Measurements from ENCODE around the gene TBL2.
A peak's percentile ranks its signal among the peaks of the same experiment; 100 is the strongest.
"Not testable (repeated sequence)": the region's sequence is repeated elsewhere in the genome, so short reads cannot be mapped to it uniquely, and the experiment has no call there.

The TBL2 gene

DNA sequence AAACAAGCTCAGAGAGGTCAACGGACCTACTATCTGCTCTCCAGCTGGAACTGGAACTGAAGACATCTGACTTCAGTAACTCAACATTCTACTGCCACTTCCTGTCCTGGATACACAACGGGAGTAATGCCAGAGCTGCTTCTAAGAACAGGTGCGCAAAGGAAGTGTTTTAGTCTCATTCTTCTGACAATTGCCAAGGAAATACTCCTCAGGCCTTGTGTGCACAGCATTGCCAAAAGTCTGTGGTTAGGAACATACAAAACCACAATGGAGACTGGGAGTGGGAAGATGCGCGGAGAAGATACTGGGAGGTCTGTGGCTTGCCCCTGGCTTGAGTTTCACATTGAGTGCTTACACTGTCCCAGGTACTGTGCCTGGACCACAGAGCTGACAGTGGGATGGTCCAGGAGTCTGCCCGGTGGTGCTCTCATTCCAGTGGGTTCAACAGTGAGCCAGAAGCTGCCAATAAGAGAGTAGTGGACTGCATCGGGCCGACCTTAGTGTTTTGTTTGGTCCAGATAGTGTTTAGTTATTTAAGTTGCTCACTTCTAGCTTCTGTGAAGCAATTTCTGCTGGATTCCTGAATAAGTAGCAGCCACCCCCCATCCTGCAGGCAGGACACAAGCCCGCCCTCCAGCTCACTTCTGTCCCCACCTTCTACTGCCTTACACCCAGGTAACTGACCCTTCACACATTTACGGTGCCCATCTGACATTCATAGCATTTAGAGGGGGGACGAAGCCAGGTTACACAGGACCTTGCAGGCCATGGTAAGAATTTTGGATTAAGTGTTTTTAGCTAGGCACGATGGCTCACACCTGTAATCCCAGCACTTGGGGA lies 10.3 kb downstream of the TBL2 start:
- no peak for DNase-seq

DNA sequence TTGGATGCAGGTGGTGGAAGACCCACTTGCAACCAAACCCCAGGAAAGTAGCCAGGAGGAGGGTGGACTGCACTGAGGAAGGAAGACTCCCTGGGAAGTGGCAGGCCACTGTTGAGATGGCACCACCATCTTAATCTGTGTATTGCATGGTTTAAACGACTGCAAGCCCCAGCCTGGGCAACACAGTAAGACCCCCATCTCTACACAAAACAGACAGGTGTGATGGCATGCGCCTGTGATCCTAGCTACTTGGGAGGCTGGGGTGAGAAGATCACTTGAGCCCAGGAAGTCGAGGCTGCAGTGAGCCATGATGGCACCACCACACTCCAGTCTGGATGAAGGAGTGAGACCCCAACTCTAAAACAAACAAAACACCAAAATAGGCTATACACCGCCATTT lies 11.2 kb downstream of the TBL2 start:
- no peak for DNase-seq

DNA sequence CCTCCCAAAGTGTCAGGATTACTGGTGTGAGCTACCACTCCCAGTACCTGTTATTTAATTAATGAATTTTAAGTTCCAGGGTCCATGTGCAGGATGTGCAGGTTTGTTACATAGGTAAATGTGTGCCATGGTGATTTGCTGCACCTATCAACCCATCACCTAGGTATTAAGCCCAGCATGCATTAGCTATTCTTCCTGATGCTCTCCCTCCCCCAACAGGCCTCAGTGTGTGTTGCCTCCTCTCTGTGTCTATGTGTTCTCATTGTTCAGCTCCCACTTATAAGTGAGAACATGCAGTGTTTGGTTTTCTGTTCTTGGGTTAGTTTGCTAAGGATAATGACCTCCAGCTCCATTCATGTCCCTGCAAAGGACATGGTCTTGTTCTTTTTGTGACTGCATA lies 11.9 kb downstream of the TBL2 start:
- not testable (repeated sequence) for DNase-seq

DNA sequence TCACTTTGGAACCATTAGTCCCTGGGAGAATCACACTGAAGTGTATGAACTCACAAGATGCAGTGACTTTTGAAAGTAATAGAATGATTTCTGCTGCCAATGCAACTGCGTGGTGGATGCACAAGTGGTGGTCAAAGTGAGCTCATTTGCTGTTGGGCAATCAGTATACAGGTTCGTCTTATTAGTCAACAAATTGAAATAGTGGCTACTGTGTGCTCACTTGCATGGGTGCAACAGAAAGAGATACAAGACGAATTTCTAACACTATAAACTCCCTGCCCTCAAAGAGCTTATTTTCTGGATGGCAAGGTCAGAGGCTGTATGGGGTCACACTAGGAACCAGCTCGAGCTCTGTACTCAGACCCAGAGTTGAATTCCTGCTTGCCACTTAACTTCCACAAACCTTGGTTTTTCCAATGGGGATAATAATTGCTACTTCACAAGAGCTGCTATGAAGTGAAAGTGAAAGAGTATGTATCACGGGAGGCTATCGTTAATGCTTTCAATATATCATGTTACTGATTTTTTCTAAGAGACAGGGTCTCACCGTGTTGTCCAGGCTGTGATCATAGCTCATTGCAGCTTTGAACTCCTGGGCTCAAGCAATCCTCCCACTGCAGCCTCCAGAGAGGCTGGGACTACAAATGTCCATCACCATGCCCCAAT lies 12.6 kb downstream of the TBL2 start:
- DNase-seq = no peak

DNA sequence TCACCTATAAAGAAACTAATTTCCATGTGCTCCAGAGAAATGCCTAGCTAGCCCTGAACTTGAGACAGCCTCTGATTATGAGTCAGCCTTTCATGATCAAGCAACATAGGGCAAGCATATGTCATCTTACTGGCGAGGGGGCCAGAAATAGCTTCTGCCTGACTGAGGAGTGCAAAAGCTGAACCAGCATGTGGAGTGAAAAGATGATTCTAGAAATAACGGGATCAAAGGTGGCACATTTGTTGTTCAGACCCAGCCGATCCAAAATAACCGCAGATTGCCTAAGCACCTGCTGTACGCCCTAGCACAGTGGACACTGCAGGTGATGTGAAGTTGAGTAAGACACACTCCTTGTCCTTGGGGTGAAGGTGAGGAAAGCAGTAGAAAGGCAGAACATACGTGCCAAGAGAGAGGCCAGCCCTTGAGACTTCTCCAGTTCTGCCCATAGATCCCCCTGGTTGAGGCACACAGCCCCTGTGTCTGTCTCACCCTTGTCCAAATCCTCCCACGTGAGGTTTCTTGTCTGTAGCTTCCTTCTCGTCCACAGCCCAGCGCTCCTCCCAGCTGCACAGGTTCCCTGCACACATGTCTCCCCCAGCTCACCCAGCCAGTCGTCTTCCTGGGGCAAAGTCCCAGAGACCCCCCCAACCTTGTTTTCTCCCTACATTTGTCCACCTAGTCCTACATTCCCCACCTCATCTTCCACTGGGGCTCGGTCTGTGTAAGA lies 18.1 kb downstream of the TBL2 start:
- peak; percentile 28 for DNase-seq

DNA sequence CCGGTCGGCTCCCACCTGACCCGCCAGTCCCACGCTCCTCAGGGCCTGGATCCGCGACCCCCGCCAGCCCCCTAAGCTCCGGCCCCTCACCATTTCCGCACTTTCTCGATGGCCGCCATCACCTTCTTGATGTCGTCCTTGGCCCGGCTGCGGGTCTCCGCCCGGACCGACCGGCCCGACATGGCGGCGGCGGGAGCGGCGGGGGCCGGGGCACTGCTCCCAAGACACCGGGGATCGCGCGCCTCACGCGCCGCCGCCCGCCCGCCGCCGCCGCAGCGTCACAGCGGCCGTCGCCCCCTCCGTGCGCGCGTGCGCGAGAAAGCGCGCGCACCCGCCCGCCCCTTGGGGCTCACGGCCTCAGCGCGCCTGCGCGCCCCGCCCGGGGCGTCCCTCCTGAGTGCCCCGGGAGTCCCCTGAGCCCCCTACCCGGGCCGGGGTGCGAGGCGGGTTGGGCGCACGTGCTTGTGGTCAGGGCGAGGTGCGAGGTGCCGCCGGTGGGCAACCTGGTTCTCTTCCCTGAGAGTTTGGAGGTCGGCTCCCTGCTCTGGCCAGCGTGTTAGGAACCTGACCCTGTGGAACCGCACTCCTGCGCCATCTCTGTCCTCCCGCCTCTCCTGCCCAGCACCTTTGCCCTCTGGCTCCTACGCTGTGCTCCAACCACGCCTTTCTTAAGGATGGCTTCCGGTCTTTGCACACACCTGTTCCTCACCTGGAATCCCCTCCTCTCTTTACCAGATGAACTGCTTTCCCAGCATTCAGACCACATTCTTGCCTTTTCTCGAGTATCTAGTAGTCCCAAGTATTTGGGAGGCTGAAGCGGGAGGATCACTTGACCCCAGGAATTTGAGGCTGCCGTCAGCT lies 20.8 kb downstream of the TBL2 start, which contains the start of gene BCL7B:
BCL7B (minus strand) TSS at position 294 of the 861 bp plus-strand sequence; CDS start at position 182, 112 bp downstream.
- DNase-seq = peak; percentile 72

DNA sequence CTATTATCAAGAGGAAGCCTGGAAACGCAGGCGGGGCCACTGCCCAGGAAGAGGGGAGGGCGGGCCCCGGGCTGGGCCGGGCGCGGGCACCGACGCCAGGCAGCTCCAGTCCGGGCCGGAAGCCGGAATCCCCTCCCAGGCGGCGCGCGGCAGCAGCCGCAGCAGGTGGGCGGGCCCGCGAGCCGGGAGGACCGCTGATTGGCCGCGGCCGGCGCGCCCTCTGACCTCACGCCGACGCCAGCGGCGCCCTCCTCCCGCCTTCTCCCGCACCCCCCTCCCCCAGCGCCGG lies 21.3 kb downstream of the TBL2 start:
- DNase-seq = peak; percentile 90

DNA sequence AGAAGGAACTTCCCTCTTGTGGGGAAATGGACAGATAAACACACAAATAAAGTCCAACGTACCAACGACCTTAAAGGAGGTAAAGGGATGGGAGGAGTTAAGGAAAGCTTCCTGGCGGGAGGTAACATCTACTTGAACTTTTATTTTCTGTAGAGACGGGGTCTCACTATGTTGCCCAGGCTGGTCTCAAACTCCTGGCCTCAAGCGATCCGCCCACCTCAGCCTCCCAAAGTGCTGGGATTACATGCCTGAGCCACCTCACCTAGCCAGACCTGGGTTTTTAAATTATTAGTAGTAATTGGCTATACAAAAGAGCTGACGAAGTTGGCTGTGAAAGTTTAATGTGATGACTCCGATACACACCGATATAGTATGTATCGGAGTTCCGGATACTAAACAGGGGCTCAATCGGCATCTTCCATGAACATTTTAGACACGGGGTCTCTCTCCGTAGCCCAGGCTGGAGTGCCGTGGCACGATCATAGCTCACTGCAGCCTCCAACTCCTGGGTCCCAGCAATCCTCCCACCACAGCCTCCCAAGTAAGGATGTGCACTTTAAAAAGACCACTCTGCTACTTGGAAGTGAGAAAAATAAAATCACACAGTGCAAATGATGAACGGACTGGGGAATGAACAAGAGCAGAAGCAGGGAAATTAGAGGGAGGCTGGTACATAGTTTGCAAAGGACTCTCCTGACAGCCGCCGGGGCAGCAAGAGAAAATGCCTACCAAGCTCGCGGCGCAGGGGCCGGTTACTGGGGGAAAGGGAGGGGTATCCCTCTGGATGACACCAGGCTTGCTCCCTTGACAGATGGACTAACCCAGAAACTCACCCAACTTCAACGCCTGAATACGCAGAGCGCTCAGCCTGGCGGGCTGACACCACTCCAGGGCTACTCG lies 21.9 kb downstream of the TBL2 start:
- no peak for DNase-seq

DNA sequence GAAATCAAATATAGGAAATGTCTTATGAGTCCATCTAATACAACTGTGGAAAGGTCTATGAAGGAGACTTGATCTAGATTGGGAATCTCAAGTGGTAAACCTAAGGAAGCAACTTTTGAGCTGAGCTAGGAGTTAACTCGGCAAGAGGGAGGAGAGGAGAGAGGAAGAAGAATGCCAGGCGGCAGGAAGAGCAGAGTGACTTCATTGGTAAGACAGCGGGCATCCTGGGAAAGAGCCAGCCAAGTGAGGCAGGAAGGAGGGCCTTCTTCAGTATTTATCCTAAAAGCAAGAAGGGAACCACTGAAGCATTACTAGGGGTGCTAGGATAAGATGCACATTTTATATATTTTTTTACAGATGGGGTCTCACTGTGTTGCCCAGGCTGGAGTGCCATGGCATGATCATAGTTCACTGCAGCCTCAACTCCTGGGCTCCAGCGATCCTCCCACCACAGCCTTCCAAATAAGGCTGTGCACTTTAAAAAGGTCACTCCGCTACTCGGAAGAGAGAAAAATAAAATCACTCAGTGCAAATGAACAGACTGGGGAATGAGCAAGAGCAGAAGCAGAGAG lies 22.9 kb downstream of the TBL2 start:
- DNase-seq = no peak

DNA sequence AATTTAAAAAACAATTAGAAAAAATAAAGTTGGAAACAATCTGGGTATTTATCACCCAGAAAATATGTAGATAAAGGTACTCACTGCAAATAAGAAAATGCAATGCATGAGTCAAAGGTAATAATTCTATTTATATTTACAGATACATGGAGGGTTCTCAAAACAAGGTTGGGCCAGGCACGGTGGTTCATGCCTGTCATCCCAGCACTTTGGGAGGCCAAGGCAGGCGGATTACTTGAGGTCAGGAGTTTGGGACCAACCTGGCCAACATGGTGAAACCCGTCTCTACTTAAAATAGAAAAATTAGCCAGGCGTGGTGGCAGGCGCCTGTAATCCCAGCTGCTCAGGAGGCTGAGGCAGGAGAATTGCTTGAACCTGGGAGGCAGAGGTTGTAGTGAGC lies 28.3 kb downstream of the TBL2 start:
- not testable (repeated sequence) for DNase-seq

DNA sequence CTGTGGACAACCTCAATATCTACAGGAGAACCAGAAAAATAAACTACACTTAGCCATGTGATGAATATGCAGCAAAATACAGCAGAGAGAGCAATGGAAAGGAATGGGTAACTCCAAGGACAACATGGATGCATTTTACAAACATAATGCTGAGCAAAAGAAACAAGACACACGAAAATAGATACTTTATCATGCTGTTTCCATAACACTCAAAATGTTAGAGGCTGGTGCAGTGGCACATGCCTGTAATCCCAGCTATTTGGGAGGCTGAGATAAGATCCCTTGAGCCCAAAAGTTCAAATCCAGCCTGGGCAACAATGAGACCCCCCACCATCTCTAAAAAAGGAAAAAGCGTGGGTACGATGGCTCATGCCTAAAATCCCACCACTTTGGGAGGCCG lies 29.2 kb downstream of the TBL2 start:
- DNase-seq = no peak

DNA sequence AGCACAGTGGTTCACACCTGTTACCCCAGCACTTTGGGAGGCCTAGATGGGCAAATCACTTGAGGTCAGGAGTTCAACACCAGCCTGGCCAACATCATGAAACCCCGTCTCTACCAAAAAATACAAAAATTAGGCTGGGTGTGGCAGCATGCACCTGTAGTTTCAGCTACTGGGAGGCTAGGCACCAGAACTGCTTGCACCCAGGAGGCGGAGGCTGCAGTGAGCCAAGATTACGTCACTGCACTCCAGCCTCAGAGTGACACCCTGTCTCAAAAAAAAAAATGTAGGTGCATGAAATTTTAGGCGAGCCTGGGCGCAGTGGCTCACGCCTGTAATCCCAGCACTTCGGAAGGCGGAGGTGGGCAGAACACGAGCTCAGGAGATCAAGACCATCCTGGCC lies 30.5 kb downstream of the TBL2 start:
- no peak for DNase-seq

DNA sequence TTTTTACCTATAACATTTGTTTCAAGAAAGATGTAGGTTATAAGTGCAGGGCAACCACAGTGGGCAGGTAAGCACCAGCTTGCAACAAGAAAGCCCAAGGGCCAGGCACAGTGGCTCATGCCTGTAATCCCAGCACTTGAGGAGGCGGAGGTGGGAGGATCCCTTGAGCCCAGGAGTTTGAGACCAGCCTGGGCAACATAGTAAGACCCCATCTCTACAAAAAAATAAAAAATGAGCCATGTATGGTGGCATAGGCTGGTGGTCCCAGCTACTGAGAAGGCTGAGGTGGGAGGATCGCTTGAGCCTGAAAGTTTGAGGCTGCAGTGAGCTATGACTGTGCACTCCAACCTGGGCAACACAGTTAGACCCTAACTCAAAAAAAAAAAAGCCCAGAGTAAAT lies 33.7 kb downstream of the TBL2 start:
- DNase-seq = no peak

DNA sequence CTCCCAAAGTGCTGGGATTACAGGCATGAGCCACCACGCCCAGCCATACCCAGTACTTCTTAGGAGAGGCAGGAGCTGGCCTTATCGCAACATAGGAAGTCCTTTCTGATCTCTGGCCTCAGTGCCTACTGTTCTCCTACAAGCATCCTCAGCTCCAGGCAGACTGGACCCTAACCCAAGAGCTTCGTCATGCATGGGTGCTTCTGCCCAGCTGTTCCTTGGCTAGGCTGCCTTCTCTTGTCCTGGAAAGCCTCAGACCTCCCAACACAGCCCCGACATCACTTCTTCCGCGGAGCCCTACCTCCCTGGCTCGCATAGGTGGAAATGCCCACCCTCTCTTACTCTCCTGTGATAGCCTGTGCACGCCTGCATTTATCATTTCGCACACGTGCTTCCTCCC lies 36.7 kb downstream of the TBL2 start:
- DNase-seq = no peak

DNA sequence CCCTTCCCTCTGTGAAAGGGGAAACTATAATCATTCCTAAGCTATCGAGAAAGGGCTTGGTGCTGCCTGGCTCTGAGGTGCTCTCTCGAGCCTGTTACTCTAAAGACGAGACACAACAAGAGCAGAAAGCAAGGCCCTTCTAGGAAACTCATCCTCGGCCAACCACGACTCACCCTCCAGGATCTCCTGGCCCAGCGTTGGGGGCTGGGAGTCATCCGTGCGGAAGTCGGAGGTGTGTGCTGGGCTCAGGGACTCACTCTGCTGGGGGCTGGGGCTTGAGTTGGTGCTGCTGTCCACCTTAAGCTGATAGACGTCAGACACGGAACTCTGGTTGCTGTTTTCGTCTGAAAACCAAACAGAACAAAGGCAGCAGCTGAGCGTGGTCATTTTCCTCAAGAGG lies 38.7 kb downstream of the TBL2 start:
- DNase-seq = no peak

DNA sequence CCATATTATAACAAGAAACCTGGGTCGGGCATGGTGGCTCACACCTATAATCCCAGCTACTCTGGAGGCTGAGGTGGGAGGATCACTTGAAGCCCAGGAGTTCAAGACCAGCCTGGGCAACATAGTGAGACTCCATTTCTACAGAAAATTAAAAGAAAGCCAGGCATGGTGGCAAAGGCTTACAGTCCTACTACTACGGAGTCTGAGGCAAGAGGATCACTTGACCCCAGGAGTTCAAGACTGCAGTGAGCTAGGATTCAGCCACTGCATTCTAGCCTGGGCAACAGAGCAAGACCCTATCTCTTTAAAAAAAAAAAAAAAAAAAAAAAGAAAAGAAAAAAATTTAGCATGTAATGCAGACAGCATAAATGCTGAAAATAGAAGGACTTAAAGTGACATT lies 39.9 kb downstream of the TBL2 start:
- not testable (repeated sequence) for DNase-seq

DNA sequence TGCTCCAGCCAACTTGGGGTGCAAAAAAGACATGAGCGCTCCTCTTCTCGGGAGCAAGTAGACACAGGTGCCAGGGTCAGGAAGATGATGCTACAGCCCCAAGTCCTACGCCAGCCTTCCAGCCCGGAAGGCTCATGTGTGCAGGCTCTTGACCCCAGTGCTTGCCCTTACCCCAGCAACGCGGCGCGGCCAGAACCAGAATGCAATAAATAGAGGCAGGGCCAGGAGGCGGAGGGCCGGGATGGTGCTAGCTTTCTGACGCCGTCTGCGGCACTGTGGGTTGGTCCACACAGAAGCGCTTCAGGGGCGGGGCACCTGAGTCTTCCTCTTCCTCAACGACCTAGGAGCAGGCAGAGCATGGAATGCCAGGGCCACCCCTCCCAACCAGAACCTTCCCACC lies 41.3 kb downstream of the TBL2 start:
- DNase-seq = no peak

DNA sequence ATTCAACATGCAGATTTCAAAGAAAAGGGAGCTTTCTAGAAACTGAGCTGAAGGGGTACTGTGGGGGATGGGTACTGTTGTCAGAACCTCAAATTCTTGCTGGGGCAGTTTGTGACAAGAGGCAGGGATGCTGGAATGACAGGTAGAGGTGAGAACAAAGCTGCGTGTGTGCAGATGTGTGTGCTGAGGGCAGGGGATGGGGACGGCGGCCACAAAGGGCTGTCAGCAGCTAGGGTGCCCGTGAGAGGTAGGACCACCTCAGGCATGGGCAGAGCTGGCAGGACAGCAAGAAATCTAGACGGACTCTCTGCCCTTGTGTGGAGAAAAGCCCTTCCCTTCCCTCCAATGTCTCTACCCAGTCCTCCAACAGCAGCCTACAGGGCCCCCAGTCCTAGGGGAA lies 41.9 kb downstream of the TBL2 start:
- no peak for DNase-seq

DNA sequence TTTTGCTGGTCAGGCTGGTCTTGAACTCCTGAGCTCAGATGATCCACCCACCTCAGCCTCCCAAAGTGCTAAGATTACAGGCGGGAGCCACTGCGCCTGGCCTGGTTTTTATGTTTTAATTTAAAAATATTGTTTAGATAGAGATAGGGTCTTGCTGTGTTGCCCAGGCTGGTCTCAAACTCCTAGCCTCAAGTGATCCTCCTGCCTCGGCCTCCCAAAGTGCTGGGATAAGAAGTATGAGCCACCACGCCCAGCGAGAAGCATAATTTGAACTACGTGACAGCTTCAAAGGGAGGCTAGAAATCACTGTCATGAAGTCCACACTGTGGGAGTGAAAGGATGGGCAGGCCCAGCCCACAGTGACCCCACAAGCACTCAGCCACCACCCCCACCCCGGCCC lies 42.5 kb downstream of the TBL2 start:
- not testable (repeated sequence) for DNase-seq

DNA sequence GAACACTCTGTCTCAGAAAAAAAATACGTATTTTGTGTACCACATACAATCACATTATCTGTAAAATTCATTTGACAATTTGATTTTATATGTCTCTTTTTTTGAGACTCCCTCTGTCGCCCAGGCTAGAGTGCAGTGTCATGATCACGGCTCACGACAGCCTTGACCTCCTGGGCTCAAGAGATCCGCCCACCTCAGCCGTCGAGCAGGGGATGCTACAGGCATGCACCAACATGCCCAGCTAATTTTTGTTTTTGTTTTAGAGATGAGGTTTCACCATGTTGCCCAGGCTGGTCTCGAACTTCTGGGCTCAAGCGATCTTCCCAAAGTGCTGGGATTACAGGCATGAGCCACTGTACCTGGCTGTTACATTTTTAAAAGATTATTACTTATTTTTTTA lies 44.6 kb downstream of the TBL2 start:
- DNase-seq = no peak

DNA sequence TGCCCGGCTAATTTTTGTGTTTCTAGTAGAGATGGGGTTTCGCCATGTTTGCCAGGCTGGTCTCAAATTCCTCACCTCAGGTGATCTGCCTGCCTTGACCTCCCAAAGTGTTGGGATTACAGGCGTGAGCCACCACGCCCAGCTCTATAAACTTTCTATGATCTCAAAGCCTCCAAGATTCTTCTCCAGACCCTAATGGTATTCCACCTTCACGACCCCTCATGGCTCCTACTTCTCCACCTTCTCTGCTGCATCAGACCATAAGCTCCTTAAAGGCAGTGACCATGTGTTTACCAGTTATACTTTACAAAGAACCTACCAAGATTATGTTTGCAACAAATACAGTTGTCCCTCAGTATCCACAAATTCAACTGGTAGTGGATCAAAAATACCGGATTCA lies 46.2 kb downstream of the TBL2 start:
- no peak for DNase-seq

DNA sequence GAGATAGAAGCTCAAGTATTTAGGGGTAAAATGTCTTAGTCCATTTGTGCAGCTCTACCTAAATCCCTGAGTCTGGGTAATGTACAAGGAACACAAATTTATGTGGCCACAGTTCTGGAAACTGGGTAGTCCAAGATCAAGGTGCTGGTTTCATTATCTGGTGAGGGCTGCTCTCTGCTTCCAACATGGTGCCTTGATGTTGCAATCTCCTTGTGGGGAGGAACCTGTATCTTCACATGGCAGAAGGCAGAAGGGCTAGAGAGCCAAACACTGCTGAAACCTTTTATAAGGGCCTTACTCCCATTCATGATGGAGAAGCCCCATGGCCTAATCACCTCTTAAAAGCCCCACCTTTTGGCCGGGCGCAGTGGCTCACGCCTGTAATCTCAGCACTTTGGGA lies 47.6 kb downstream of the TBL2 start:
- DNase-seq = no peak
